H4 (cell line): ENCODE measurements around the gene PDE6G. TPM values are rescaled to one million over a fixed set of nuclear protein-coding genes. Genes with fewer than 3 reads are reported as not detected.
"Not testable (repeated sequence)": the region's sequence is repeated elsewhere in the genome, so short reads cannot be mapped to it uniquely, and the experiment has no call there.

Experiments used
- DNase-seq: peaks from one replicate; pipeline ENCODE4 v3.0.0-alpha.2; 2015; ENCODE audit warnings: low spot score
- total RNA-seq: library from RNA; depleted of rRNA; stranded (reverse); fragments of >200 nt; shearing (Covaris generic); gene quantifications from 2 replicates; pipeline ENCODE4 v1.2.3, GENCODE V29; 2014; rRNA removed

The PDE6G gene
- total RNA-seq, 1 experiment from 2014 or later = not detected

- DNase-seq = no peak
Observed at GRCh38 chr17:81635431-81635830, 20.9 kb downstream of the PDE6G start.

DNA sequence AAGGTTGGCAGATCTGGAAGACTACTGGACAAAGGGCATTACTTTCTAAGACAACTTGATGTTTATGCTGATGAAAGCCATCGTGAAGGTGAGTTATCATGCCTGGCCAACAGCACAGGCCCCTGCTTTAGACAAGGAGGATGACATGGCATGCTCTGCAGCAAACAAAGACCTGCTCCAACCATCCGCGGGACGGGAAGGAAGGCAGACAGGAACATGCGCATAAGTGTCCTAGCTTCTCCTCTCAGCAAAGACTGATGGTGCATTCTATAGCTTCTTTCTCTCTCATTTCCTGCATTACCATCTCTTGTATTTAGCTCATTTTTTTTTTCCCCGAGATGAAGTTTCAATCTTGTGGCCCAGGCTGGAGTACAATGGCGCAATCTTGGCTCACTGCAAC, 24.9 kb downstream of the PDE6G start:
- no peak for DNase-seq

DNA sequence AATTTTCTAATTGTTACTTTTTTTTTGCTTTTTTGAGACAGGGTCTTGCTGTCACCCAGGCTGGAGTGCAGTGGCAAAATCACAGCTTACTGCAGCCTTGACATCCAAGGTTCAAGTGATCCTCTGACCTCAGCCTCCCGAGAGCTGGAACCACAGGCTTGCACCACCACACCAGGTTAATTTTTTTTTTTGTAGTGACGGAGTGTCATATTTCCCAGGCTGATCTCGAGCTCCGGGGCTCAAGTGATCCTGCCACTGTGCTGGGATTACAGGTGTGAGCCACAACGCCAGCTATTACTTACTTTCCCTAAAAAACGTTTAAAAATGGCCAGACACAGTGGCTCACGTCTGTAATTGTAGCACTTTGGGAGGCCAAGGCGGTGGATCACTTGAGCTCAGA, 26.1 kb downstream of the PDE6G start:
- DNase-seq = no peak

- DNase-seq = no peak
Observed at GRCh38 chr17:81621494-81622130, 34.7 kb downstream of the PDE6G start.

DNA sequence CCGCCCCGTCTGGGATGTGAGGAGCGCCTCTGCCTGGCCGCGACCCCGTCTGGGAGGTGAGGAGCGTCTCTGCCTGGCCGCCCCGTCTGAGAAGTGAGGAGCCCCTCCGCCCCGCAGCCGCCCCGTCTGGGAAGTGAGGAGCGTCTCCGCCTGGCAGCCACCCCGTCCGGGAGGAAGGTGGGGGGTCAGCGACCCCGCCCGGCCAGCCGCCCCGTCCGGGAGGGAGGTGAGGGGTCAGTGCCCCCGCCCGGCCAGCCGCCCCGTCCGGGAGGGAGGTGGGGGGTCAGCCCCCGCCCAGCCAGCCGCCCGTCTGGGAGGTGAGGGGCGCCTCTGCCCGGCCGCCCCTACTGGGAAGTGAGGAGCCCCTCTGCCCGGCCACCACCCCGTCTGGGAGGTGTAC, 38.0 kb downstream of the PDE6G start:
- DNase-seq = not testable (repeated sequence)

DNA sequence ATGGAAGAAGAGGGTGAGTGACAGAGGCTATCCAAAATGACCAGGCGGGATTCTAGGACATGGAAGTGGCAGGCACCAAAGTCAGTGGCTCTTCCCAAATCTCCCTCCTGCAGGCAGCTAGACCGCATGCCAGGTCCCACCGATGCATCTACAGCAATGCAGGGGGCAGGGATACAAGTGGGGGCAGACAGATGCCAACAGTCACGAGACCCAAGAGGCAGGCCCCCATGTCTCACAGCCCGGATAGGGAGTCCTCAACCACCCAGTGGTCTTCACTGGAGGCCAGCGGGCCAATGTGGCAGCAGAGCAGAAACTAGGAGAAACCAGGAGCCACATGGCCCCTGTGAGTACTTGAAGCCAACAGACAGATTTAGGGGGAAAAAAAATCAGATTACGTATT, 39.5 kb downstream of the PDE6G start:
- DNase-seq = no peak

GRCh38 chr17:81615401-81615930, 40.9 kb downstream of the PDE6G start:
- no peak for DNase-seq

DNA sequence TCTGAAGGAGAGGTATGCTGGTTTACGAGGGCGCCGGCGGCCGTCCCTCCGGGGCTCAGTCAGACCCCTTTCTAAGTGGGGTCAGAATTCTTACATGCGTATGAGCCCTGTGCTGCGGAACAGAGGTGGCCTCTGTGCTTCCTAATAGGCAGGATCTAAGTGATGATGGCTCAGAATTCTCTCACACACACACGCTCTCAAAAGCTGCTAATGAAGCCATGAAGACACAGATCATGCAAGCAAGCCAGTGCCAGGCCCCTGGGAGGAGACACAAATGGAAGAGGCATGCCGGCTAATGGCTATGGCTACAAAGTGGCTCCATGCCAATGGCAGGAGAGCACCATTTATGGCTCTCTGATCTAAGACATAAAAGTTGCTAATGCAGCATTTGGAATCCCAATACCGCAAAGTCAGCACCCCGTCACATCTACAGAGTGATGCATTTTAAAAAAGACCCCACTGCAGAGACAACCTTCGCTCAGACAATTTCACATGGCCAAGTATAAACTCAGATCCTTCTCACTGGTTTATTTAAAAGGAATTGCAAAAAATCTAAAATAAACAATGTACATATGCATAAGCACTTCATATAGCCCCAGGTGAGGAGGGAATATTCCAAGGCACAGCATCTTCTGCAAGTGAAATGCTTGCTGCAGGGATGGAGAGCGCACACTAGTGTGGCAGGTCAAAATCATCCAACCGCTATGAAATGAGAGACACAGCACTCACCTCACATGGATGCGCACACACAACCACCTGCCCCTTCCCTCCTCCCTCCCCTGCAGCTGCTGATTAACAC, 44.0 kb downstream of the PDE6G start:
- DNase-seq = no peak

DNA sequence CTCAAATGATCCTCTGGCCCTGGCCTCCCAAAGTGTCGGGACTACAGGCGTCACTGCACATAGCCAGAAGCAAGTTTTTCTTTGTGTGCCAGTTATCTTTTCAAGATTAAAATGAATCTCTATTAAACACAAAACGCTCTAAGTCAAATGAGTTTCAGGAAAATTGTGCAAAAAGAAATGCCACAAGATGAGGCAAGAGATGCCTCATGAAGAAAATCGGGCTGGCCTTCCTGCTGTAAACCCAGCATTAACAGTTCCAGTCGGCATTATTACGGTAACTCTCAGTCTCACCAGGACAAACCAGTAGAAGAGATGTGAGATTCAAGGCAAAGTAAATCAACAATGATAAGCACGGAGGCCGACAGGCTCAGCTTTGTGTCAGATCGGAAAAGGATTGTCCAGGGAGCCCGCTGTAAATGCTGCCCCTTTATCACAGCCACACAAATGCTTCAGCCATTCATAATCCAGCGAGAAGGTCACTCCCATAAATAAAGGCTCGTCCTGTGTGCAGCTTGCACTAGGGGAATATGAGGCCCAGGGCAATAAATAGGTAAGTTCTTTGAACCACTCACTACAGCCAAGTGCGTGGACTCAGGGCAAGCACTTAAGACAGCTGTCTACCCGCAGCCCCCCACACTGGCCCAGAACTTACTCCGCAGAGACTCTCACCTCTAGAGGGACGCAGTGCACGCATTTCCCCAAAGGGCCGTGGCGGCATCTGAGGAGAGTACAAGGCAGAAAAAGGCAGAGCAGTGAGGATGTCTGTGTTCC, 46.6 kb downstream of the PDE6G start:
- DNase-seq = no peak

GRCh38 chr17:81608605-81609004, 47.7 kb downstream of the PDE6G start:
- DNase-seq = no peak

DNA sequence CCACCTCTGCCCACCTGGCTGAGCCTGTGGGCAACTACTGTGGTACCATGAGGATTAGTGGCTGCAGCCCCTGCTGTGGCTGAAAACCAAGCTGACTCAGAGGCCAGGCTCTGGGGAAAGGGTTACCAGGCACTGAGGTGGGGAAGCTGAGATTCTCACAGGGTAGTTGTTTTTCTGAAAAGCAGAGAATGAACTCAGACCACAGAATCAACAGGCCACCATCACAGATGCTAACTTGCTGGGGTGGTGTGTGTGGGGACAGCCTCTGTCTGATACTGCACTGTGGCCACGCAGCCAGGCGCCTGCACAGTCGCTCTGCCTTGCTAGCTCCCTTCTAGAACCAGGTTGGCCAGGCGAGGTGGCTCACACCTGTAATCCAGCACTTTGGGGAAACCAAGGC, 48.3 kb downstream of the PDE6G start:
- no peak for DNase-seq

DNA sequence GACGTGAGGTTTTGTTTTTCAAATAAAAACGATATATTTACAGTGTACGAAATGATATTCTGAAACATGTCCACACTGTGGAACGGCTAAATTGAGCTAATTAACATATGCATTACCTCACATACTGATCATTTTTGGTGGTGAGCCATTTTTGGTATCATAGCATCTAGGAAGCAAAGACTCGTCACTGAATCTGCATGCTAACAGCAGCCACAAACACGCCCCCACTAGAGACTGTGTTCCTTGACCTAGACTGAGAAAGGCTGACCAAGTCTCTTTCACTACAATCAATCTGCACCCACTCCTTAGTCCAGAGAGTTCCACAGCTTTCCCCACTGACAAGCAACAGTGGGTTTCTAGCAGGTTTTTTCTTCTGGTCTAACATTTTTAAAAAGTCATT, 48.9 kb downstream of the PDE6G start:
- no peak for DNase-seq

GRCh38 chr17:81603846-81604610, 52.3 kb downstream of the PDE6G start:
- DNase-seq = no peak

- DNase-seq = peak; percentile 43
Observed at GRCh38 chr17:81601525-81602120, 54.7 kb downstream of the PDE6G start.

Other genes starting within 250 kb of the PDE6G start
- 1,105 and 1,576 TPM in 2 replicates for gene ACTG1, start 143.7 kb downstream of the PDE6G start, total RNA-seq
- 0.27 TPM in 1 of 2 replicates, not detected in the other for gene FSCN2, start 128.2 kb downstream of the PDE6G start, total RNA-seq
- 6.6 and 7.4 TPM in 2 replicates for gene FAAP100, start 104.2 kb downstream of the PDE6G start, total RNA-seq
- 55.0 and 63.7 TPM in 2 replicates for gene NPLOC4, start 19.4 kb downstream of the PDE6G start, total RNA-seq
- 0.06 and 1.5 TPM in 2 replicates for gene TSPAN10, start 19.3 kb downstream of the PDE6G start, total RNA-seq
- gene OXLD1, start 10.1 kb upstream of the PDE6G start, total RNA-seq = 36.3 and 47.4 TPM in 2 replicates
- 10.7 and 16.7 TPM in 2 replicates for gene CCDC137, start 10.2 kb upstream of the PDE6G start, total RNA-seq
- 31.1 and 47.5 TPM in 2 replicates for gene ARL16, start 27.3 kb upstream of the PDE6G start, total RNA-seq
- gene HGS, start 27.5 kb upstream of the PDE6G start, total RNA-seq = 26.6 and 38.3 TPM in 2 replicates
- gene MRPL12, start 46.8 kb upstream of the PDE6G start, total RNA-seq = 16.9 and 21.9 TPM in 2 replicates
- 51.6 and 77.0 TPM in 2 replicates for gene SLC25A10, start 55.7 kb upstream of the PDE6G start, total RNA-seq
- gene GCGR, start 147.6 kb upstream of the PDE6G start, total RNA-seq = not detected in 2 replicates
- gene MCRIP1, start 176.7 kb upstream of the PDE6G start, total RNA-seq = 13.7 and 14.9 TPM in 2 replicates
- gene PPP1R27, start 178.5 kb upstream of the PDE6G start, total RNA-seq = not detected in 2 replicates
- gene P4HB, start 204.0 kb upstream of the PDE6G start, total RNA-seq = 921 and 1,439 TPM in 2 replicates
- 78.2 and 78.9 TPM in 2 replicates for gene ARHGDIA, start 214.8 kb upstream of the PDE6G start, total RNA-seq
- 149 and 166 TPM in 2 replicates for gene ALYREF, start 235.0 kb upstream of the PDE6G start, total RNA-seq
- 189 and 222 TPM in 2 replicates for gene ANAPC11, start 235.2 kb upstream of the PDE6G start, total RNA-seq
- gene NPB, start 245.7 kb upstream of the PDE6G start, total RNA-seq = 0.04 TPM in 1 of 2 replicates, not detected in the other